GM23338 (cell line): ENCODE results near the gene FNDC8. TPM values are rescaled to one million over a fixed set of nuclear protein-coding genes. Genes with fewer than 3 reads are reported as not detected.
A peak's percentile ranks its signal among the peaks of the same experiment; 100 is the strongest.

ENCODE experiments used
- ATAC-seq: fragments of 200-7000 bp; cut with Tn5 transposase; 3 replicates; pipeline ENCODE4 v1.9.1; 2020
- DNase-seq: peaks from one replicate; pipeline ENCODE4 v3.0.0-alpha.2; 2015; ENCODE audit warnings: low spot score
- H2AFZ ChIP-seq: fragments of 200-600 bp; sonication (generic); 2 replicates; pipeline ENCODE4 v1.8.0; 2016; ENCODE audit warnings: antibody characterized with exemption, mild to moderate bottlenecking, moderate library complexity
- H3F3A ChIP-seq: fragments of 200-600 bp; sonication (generic); replicated peaks from 2 replicates; pipeline ENCODE4 v1.8.0; 2017; ENCODE audit warnings: antibody characterized with exemption, mixed run types, low read depth
- H3K27ac ChIP-seq: fragments of 200-600 bp; sonication (generic); 2 replicates; pipeline ENCODE4 v1.6.1; 2016; ENCODE audit warnings: low read depth
- H3K27me3 ChIP-seq: fragments of 200-600 bp; sonication (generic); 2 replicates; pipeline ENCODE4 v1.8.0; 2016; ENCODE audit warnings: mild to moderate bottlenecking, mixed run types, moderate library complexity; ENCODE audit not compliant: insufficient read depth
- H3K36me3 ChIP-seq: fragments of 200-600 bp; sonication (generic); 2 replicates; pipeline ENCODE4 v1.8.0; 2016; ENCODE audit warnings: mild to moderate bottlenecking; ENCODE audit not compliant: insufficient read depth
- H3K4me1 ChIP-seq: fragments of 200-600 bp; sonication (generic); 2 replicates; pipeline ENCODE4 v1.8.0; 2016; ENCODE audit warnings: mild to moderate bottlenecking, moderate library complexity; ENCODE audit not compliant: insufficient read depth
- H3K4me2 ChIP-seq: fragments of 200-600 bp; sonication (generic); 2 replicates; pipeline ENCODE4 v1.7.1; 2017; ENCODE audit warnings: mixed run types
- H3K4me3 ChIP-seq: fragments of 200-600 bp; sonication (generic); 2 replicates; pipeline ENCODE4 v1.6.1; 2016; ENCODE audit warnings: mixed run types
- H3K79me2 ChIP-seq: fragments of 200-600 bp; sonication (generic); replicated peaks from 2 replicates; pipeline ENCODE4 v1.8.0; 2017; ENCODE audit warnings: mild to moderate bottlenecking; ENCODE audit not compliant: insufficient read depth
- H3K9me2 ChIP-seq: fragments of 200-600 bp; sonication (generic); 2 replicates; pipeline ENCODE4 v1.8.0; 2017; ENCODE audit not compliant: insufficient read depth
- H4K20me1 ChIP-seq: fragments of 200-600 bp; sonication (generic); replicated peaks from 2 replicates; pipeline ENCODE4 v1.8.0; 2017; ENCODE audit warnings: mild to moderate bottlenecking; ENCODE audit not compliant: insufficient read depth
- H3K27ac Mint-ChIP-seq: 2 replicates; pipeline ENCODE4 v1.8.0; 2020; ENCODE audit warnings: inconsistent platforms, mild to moderate bottlenecking, moderate library complexity, mixed read lengths
- H3K27me3 Mint-ChIP-seq: 3 replicates; pipeline ENCODE4 v1.8.0; 2022; ENCODE audit warnings: low read depth, mild to moderate bottlenecking, moderate library complexity, mixed read lengths, inconsistent platforms; ENCODE audit not compliant: insufficient read depth, poor library complexity
- H3K36me3 Mint-ChIP-seq: 3 replicates; pipeline ENCODE4 v1.8.0; 2021; ENCODE audit warnings: low read depth, mild to moderate bottlenecking, inconsistent platforms, moderate library complexity, mixed read lengths
- H3K4me1 Mint-ChIP-seq: 3 replicates; pipeline ENCODE4 v1.8.0; 2020; ENCODE audit warnings: mild to moderate bottlenecking, inconsistent platforms, mixed read lengths
- H3K4me3 Mint-ChIP-seq: 3 replicates; pipeline ENCODE4 v1.8.0; 2021; ENCODE audit warnings: moderate library complexity, mild to moderate bottlenecking, inconsistent platforms, mixed read lengths
- H3K9me3 Mint-ChIP-seq: 3 replicates; pipeline ENCODE4 v1.8.0; 2020; ENCODE audit warnings: moderate library complexity, mild to moderate bottlenecking, inconsistent platforms, mixed read lengths
- CREB1 ChIP-seq: fragments of 250-450 bp; sonication (Bioruptor Pico); IDR thresholded peaks from 2 replicates; pipeline ENCODE4 v1.5.0; 2020; ENCODE audit warnings: low read depth, mild to moderate bottlenecking, moderate library complexity
- CTCF ChIP-seq, 2 experiments: fragments of 200-600 bp in 1 of 2; sonication (generic) in 1 of 2; conservative IDR thresholded peaks; 2 replicates each; pipeline versions ENCODE4 v1.5.1 to v1.6.1; 2016 to 2017; ENCODE audit warnings: antibody characterized with exemption in 2 of 2, low read depth in 2 of 2, mild to moderate bottlenecking in 2 of 2, moderate library complexity in 1 of 2
- EZH2 ChIP-seq: fragments of 200-600 bp; sonication (generic); IDR thresholded peaks from one replicate; pipeline ENCODE4 v1.8.0; 2017; ENCODE audit warnings: antibody characterized with exemption, mild to moderate bottlenecking, low read depth; ENCODE audit not compliant: unreplicated experiment
- EZH2phosphoT487 ChIP-seq: fragments of 200-600 bp; sonication (generic); IDR thresholded peaks from one replicate; pipeline ENCODE4 v1.8.1; 2018; ENCODE audit warnings: antibody characterized with exemption; ENCODE audit not compliant: unreplicated experiment
- JUNB ChIP-seq: IDR thresholded peaks from one replicate; pipeline ENCODE4 v1.6.1; 2016; ENCODE audit warnings: antibody characterized with exemption; ENCODE audit not compliant: unreplicated experiment
- NANOG ChIP-seq: IDR thresholded peaks from 2 replicates; pipeline ENCODE4 v1.6.1; 2016; ENCODE audit warnings: antibody characterized with exemption, borderline replicate concordance
- POLR2AphosphoS5 ChIP-seq: IDR thresholded peaks from 2 replicates; pipeline ENCODE4 v1.6.1; 2016; ENCODE audit warnings: antibody characterized with exemption, low read depth
- STAT1 ChIP-seq: IDR thresholded peaks from one replicate; pipeline ENCODE4 v1.6.1; 2016; ENCODE audit warnings: antibody characterized with exemption; ENCODE audit not compliant: unreplicated experiment
- ZNF114 ChIP-seq: fragments of 250-450 bp; sonication (Bioruptor Pico); IDR thresholded peaks from 2 replicates; pipeline ENCODE4 v1.5.0; 2020; ENCODE audit warnings: mild to moderate bottlenecking, moderate library complexity
- ZNF331 ChIP-seq: fragments of 250-450 bp; sonication (Bioruptor Pico); IDR thresholded peaks from 2 replicates; pipeline ENCODE4 v1.5.0; 2020; ENCODE audit warnings: low read depth, mild to moderate bottlenecking, moderate library complexity
- ZNF462 ChIP-seq: fragments of 250-450 bp; sonication (Bioruptor Pico); IDR thresholded peaks from 2 replicates; pipeline ENCODE4 v1.5.0; 2020; ENCODE audit warnings: mild to moderate bottlenecking, moderate library complexity
- polyA plus RNA-seq: library from polyadenylated mRNA; unstranded; fragments of >200 nt; fragmentation: Nextera tagmentation; extraction: Ambion mirVana; gene quantifications from 2 replicates; pipeline ENCODE4 v1.2.1, GENCODE V29; 2016
- total RNA-seq: library from RNA; depleted of rRNA; stranded (reverse); fragments of >200 nt; shearing (Covaris generic); gene quantifications from 2 replicates; pipeline ENCODE4 v1.2.3, GENCODE V29; 2014
- TF ChIP-seq, protein P1 (sequence below): IDR thresholded peaks from one replicate; pipeline ENCODE4 v1.6.1; 2018; ENCODE audit warnings: antibody characterized with exemption; ENCODE audit not compliant: unreplicated experiment
- TF ChIP-seq, protein P2 (sequence below): IDR thresholded peaks from 2 replicates; pipeline ENCODE4 v1.6.1; 2016; ENCODE audit warnings: antibody characterized with exemption

FNDC8 gene
- total and polyA plus RNA-seq, 2 experiments from 2014 or later, result not detected

DNA sequence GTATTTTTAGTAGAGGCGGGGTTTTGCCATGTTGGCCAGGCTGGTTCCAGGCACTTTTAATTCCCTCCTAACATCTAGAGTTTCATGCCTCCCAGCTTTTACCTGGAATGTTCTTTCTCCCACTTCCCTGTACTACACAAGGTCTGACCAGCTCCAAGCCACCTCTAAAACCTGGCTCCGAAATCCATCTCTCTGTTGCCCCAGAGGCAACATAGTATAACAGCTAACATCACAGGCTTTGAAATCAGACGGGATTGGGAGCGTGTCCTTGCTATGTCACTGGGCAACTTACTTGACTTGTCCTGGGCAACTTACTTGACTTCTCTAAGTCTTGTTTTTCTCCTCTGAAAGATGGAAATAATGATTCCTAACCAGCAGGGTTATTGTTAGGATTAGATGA is 41.3 kb downstream of the FNDC8 start:
- no peaks in the 10 kb centered on the region for H3K36me3 ChIP-seq
- no peaks in the 10 kb centered on the region for H4K20me1 ChIP-seq
- H3K4me2 ChIP-seq, result no peak overlapping the region
- H3K9me2 ChIP-seq, result no peaks in the 10 kb centered on the region
- no peak overlapping the region for H3K27ac ChIP-seq
- Mint-ChIP-seq H3K27me3 (peaks cover 4% of the 10 kb centered on the region), H3K4me3 (no peak overlapping the region), H3K9me3 (no peaks in the 10 kb centered on the region), H3K27ac (no peak overlapping the region), H3K36me3 (no peaks in the 10 kb centered on the region), H3K4me1 (peaks cover 7% of the 10 kb centered on the region)
- H3K4me3 ChIP-seq, result no peak overlapping the region
- ATAC-seq (no peak), DNase-seq (no peak)
- peaks cover 3% of the 10 kb centered on the region; the same call in 1 of the 2 replicates for H3K4me1 ChIP-seq
- no peaks in the 10 kb centered on the region for H3F3A ChIP-seq
- H3K27me3 ChIP-seq, result no peaks in the 10 kb centered on the region
- H3K79me2 ChIP-seq, result no peaks in the 10 kb centered on the region
- TF ChIP-seq ZNF462 (CRISPR knock-in tag), result no peak
- TF ChIP-seq, protein P1, sequence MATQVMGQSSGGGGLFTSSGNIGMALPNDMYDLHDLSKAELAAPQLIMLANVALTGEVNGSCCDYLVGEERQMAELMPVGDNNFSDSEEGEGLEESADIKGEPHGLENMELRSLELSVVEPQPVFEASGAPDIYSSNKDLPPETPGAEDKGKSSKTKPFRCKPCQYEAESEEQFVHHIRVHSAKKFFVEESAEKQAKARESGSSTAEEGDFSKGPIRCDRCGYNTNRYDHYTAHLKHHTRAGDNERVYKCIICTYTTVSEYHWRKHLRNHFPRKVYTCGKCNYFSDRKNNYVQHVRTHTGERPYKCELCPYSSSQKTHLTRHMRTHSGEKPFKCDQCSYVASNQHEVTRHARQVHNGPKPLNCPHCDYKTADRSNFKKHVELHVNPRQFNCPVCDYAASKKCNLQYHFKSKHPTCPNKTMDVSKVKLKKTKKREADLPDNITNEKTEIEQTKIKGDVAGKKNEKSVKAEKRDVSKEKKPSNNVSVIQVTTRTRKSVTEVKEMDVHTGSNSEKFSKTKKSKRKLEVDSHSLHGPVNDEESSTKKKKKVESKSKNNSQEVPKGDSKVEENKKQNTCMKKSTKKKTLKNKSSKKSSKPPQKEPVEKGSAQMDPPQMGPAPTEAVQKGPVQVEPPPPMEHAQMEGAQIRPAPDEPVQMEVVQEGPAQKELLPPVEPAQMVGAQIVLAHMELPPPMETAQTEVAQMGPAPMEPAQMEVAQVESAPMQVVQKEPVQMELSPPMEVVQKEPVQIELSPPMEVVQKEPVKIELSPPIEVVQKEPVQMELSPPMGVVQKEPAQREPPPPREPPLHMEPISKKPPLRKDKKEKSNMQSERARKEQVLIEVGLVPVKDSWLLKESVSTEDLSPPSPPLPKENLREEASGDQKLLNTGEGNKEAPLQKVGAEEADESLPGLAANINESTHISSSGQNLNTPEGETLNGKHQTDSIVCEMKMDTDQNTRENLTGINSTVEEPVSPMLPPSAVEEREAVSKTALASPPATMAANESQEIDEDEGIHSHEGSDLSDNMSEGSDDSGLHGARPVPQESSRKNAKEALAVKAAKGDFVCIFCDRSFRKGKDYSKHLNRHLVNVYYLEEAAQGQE, result no peak
- no peak for TF ChIP-seq ZNF114 (CRISPR knock-in tag)
- TF ChIP-seq JUNB, result no peak
- TF ChIP-seq STAT1, result no peak
- TF ChIP-seq, protein P2, sequence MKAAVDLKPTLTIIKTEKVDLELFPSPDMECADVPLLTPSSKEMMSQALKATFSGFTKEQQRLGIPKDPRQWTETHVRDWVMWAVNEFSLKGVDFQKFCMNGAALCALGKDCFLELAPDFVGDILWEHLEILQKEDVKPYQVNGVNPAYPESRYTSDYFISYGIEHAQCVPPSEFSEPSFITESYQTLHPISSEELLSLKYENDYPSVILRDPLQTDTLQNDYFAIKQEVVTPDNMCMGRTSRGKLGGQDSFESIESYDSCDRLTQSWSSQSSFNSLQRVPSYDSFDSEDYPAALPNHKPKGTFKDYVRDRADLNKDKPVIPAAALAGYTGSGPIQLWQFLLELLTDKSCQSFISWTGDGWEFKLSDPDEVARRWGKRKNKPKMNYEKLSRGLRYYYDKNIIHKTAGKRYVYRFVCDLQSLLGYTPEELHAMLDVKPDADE, result no peak
- TF ChIP-seq ZNF331 (CRISPR knock-in tag), result no peak
- no peak for TF ChIP-seq EZH2
- no peak for TF ChIP-seq POLR2AphosphoS5
- no peak for TF ChIP-seq CREB1 (CRISPR knock-in tag)
- no peak for TF ChIP-seq NANOG
- no peak for TF ChIP-seq CTCF (conservative IDR thresholded peaks at IDR 0.05; ENCODE audit: low read depth in 2 of 2)
- no peak for TF ChIP-seq EZH2phosphoT487
- H2AFZ ChIP-seq, result peak overlapping the region; percentile 52; the same call in 1 of the 2 replicates
